Ovary (tissue), 3 donors: ENCODE results near the gene DOK6.

Source experiments
- POLR2A ChIP-seq: fragments of 450-650 bp; IDR thresholded peaks from one replicate; pipeline ENCODE4 v1.6.1; 2017; ENCODE audit warnings: antibody characterized with exemption, mild to moderate bottlenecking, moderate library complexity
- TF ChIP-seq, protein P1 (sequence below), 3 donors: fragments of 450-650 bp in 2 of 3; fragments of 200-600 bp in 1 of 3; IDR thresholded peaks; one replicate each; pipeline versions ENCODE4 v1.5.1 to v1.8.0; 2016 to 2022; ENCODE audit warnings: antibody characterized with exemption in 3 of 3, mild to moderate bottlenecking in 1 of 3
- donor health status: DM: no; HTN: no; CAD: no.

- TF ChIP-seq, protein P1, sequence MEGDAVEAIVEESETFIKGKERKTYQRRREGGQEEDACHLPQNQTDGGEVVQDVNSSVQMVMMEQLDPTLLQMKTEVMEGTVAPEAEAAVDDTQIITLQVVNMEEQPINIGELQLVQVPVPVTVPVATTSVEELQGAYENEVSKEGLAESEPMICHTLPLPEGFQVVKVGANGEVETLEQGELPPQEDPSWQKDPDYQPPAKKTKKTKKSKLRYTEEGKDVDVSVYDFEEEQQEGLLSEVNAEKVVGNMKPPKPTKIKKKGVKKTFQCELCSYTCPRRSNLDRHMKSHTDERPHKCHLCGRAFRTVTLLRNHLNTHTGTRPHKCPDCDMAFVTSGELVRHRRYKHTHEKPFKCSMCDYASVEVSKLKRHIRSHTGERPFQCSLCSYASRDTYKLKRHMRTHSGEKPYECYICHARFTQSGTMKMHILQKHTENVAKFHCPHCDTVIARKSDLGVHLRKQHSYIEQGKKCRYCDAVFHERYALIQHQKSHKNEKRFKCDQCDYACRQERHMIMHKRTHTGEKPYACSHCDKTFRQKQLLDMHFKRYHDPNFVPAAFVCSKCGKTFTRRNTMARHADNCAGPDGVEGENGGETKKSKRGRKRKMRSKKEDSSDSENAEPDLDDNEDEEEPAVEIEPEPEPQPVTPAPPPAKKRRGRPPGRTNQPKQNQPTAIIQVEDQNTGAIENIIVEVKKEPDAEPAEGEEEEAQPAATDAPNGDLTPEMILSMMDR (IDR thresholded peaks at IDR 0.05) = no peak
- TF ChIP-seq POLR2A = no peak
These were observed 217.2 kb downstream of the DOK6 start for GRCh38 chr18:69617888-69618287.
